MM.1S (cell line): ENCODE data around the gene GPR143.
A peak's percentile ranks its signal among the peaks of the same experiment; 100 is the strongest.

Source experiments
- DNase-seq: peaks from one replicate; pipeline ENCODE4 v3.0.0-alpha.2; 2015
- H2AFZ ChIP-seq: fragments of 300-600 bp; sonication (generic); 2 replicates; pipeline ENCODE4 v1.6.0; 2016; ENCODE audit warnings: antibody characterized with exemption, low read length
- H3F3A ChIP-seq: fragments of 300-600 bp; sonication (generic); 2 replicates; pipeline ENCODE4 v1.6.1; 2016; ENCODE audit warnings: mild to moderate bottlenecking, antibody characterized with exemption, low read length, moderate library complexity, mixed read lengths; ENCODE audit not compliant: insufficient read depth
- H3K27ac ChIP-seq: fragments of 300-600 bp; sonication (generic); 2 replicates; pipeline ENCODE4 v1.5.1; 2016; ENCODE audit warnings: mild to moderate bottlenecking, low read length
- H3K27me3 ChIP-seq: fragments of 300-600 bp; sonication (generic); replicated peaks from 2 replicates; pipeline ENCODE4 v1.6.0; 2016; ENCODE audit warnings: low read length; ENCODE audit not compliant: insufficient read depth
- H3K36me3 ChIP-seq: fragments of 300-600 bp; sonication (generic); replicated peaks from 2 replicates; pipeline ENCODE4 v1.6.1; 2016; ENCODE audit warnings: mild to moderate bottlenecking, low read length, mixed read lengths; ENCODE audit not compliant: insufficient read depth
- H3K4me1 ChIP-seq: fragments of 300-600 bp; sonication (generic); 2 replicates; pipeline ENCODE4 v1.6.1; 2016; ENCODE audit warnings: low read length, mixed read lengths
- H3K4me2 ChIP-seq: fragments of 300-600 bp; sonication (generic); 2 replicates; pipeline ENCODE4 v1.6.0; 2016; ENCODE audit warnings: low read depth, low read length
- H3K4me3 ChIP-seq: fragments of 300-600 bp; sonication (generic); 2 replicates; pipeline ENCODE4 v1.5.1; 2016; ENCODE audit warnings: low read length, mixed read lengths
- H3K79me2 ChIP-seq: fragments of 300-600 bp; sonication (generic); 2 replicates; pipeline ENCODE4 v1.6.1; 2016; ENCODE audit warnings: mixed run types, low read length, mixed read lengths
- H3K9ac ChIP-seq: fragments of 300-600 bp; sonication (generic); 2 replicates; pipeline ENCODE4 v1.6.1; 2016; ENCODE audit warnings: low read length, mixed read lengths
- H3K9me2 ChIP-seq: fragments of 300-600 bp; sonication (generic); replicated peaks from 2 replicates; pipeline ENCODE4 v1.6.1; 2016; ENCODE audit warnings: mild to moderate bottlenecking, low read length, mixed read lengths; ENCODE audit not compliant: insufficient read depth
- H3K9me3 ChIP-seq: fragments of 300-600 bp; sonication (generic); replicated peaks from 2 replicates; pipeline ENCODE4 v1.6.1; 2016; ENCODE audit warnings: mild to moderate bottlenecking, low read length, mixed read lengths; ENCODE audit not compliant: insufficient read depth
- H4K20me1 ChIP-seq: fragments of 300-600 bp; sonication (generic); 2 replicates; pipeline ENCODE4 v1.6.1; 2016; ENCODE audit warnings: mild to moderate bottlenecking, low read length, moderate library complexity, mixed read lengths; ENCODE audit not compliant: insufficient read depth
- CTCF ChIP-seq: fragments of 300-600 bp; sonication (generic); IDR thresholded peaks from 2 replicates; pipeline ENCODE4 v1.5.1; 2016; ENCODE audit warnings: antibody characterized with exemption, low read length, mixed read lengths
- EZH2 ChIP-seq: fragments of 300-600 bp; sonication (generic); optimal IDR thresholded peaks from 2 replicates; pipeline ENCODE3; 2017; ENCODE audit warnings: low read depth, mild to moderate bottlenecking, antibody characterized with exemption, low read length, mixed read lengths
- EZH2phosphoT487 ChIP-seq: fragments of 300-600 bp; sonication (generic); IDR thresholded peaks from 2 replicates; pipeline ENCODE4 v1.6.1; 2018; ENCODE audit warnings: antibody characterized with exemption, low read length

The GPR143 gene

GRCh38 chrX:9737363-9737762 is 28.3 kb downstream of the GPR143 start:
- H4K20me1 ChIP-seq = no peaks in the 10 kb centered on the region
- no peaks in the 10 kb centered on the region for H3K79me2 ChIP-seq
- no peak overlapping the region for H2AFZ ChIP-seq
- H3K36me3 ChIP-seq = no peaks in the 10 kb centered on the region
- no peaks in the 10 kb centered on the region for H3K9me2 ChIP-seq
- H3K27ac ChIP-seq = no peak overlapping the region
- TF ChIP-seq EZH2phosphoT487 (no peak), CTCF (no peak), EZH2 (no peak)
- no peak overlapping the region for H3K9ac ChIP-seq
- no peaks in the 10 kb centered on the region for H3K9me3 ChIP-seq
- no peak overlapping the region for H3K4me2 ChIP-seq
- no peaks in the 10 kb centered on the region for H3F3A ChIP-seq
- H3K4me1 ChIP-seq = no peaks in the 10 kb centered on the region
- no peak for DNase-seq
- no peaks in the 10 kb centered on the region for H3K27me3 ChIP-seq
- H3K4me3 ChIP-seq = no peak overlapping the region

- no peaks in the 10 kb centered on the region for H3K27me3 ChIP-seq
- no peaks in the 10 kb centered on the region for H3K9me2 ChIP-seq
- H2AFZ ChIP-seq = no peak overlapping the region
- no peaks in the 10 kb centered on the region for H3K79me2 ChIP-seq
- no peak overlapping the region for H3K4me3 ChIP-seq
- TF ChIP-seq EZH2phosphoT487 (no peak), EZH2 (no peak), CTCF (no peak)
- DNase-seq = no peak
- no peak overlapping the region for H3K9ac ChIP-seq
- H3K27ac ChIP-seq = peak overlapping the region; percentile 64; the same call in 1 of the 2 replicates
- H3K36me3 ChIP-seq = no peaks in the 10 kb centered on the region
- H3K9me3 ChIP-seq = no peaks in the 10 kb centered on the region
- H3K4me1 ChIP-seq = peaks cover 25% of the 10 kb centered on the region
- H3F3A ChIP-seq = no peaks in the 10 kb centered on the region
- H4K20me1 ChIP-seq = no peaks in the 10 kb centered on the region
- H3K4me2 ChIP-seq = no peak overlapping the region
Observed at GRCh38 chrX:9730752-9731151, 34.9 kb downstream of the GPR143 start.

- Histone ChIP-seq H3F3A (no peaks in the 10 kb centered on the region), H3K9me2 (no peaks in the 10 kb centered on the region), H3K4me3 (no peak overlapping the region), H3K27ac (peak overlapping the region; percentile 64; the same call in 1 of the 2 replicates), H3K9ac (no peak overlapping the region), H3K4me1 (peaks cover 25% of the 10 kb centered on the region), H4K20me1 (no peaks in the 10 kb centered on the region), H3K4me2 (no peak overlapping the region), H3K36me3 (no peaks in the 10 kb centered on the region), H3K79me2 (no peaks in the 10 kb centered on the region), H3K27me3 (no peaks in the 10 kb centered on the region), H3K9me3 (no peaks in the 10 kb centered on the region), H2AFZ (no peak overlapping the region)
- TF ChIP-seq CTCF (no peak), EZH2 (no peak), EZH2phosphoT487 (no peak)
- DNase-seq = peak; percentile 60
Observed at GRCh38 chrX:9730078-9730477, 35.6 kb downstream of the GPR143 start.
